IMR-90 (cell line): ENCODE data around the gene HES6. TPM values are rescaled to one million over a fixed set of nuclear protein-coding genes. Genes with fewer than 3 reads are reported as not detected.

Source experiments
- ATAC-seq: fragments of 200-7000 bp; cut with Tn5 transposase; 2 replicates; pipeline ENCODE4 v1.9.1; 2020; ENCODE audit warnings: low read depth, mild to moderate bottlenecking, moderate library complexity
- BruUV-seq: library from RNA; stranded (reverse); fragments of 400-500 nt; replicated peaks from 2 replicates; lab custom pipeline; 2021; lab: Mats Ljungman, UMichigan
- CTCF ChIA-PET: fragments of 300-600 bp; formaldehyde crosslinking; extraction: SDS; loops from one replicate; lab custom pipeline; 2021; ENCODE audit warnings: antibody characterized with exemption; lab: Yijun Ruan, JAX
- POLR2A ChIA-PET: fragments of 300-600 bp; sonication (Branson Sonifier 250); formaldehyde crosslinking; loops from one replicate; lab custom pipeline; 2022; ENCODE audit warnings: antibody characterized with exemption; ENCODE audit not compliant: unreplicated experiment; lab: Charles Lee
- DNase-seq: peaks from one replicate; pipeline ENCODE4 v3.0.0; 2013
- H2AFZ ChIP-seq: replicated peaks from 2 replicates; pipeline ENCODE3; 2013; ENCODE audit warnings: low read length, mild to moderate bottlenecking; ENCODE audit not compliant: poor library complexity
- H2AK5ac ChIP-seq: 2 replicates; pipeline ENCODE4 v1.6.1; 2013; ENCODE audit warnings: low read depth, low read length, inconsistent platforms
- H2AK9ac ChIP-seq: replicated peaks from 2 replicates; pipeline ENCODE3; 2013; ENCODE audit warnings: mild to moderate bottlenecking, low read depth, low read length, moderate library complexity; ENCODE audit not compliant: poor library complexity
- H2BK120ac ChIP-seq: 2 replicates; pipeline ENCODE4 v1.6.1; 2013; ENCODE audit warnings: low read depth, low read length, inconsistent platforms
- H2BK15ac ChIP-seq: 3 replicates; pipeline ENCODE4 v1.6.1; 2013; ENCODE audit warnings: low read depth, low read length, inconsistent platforms
- H2BK20ac ChIP-seq: 2 replicates; pipeline ENCODE4 v1.6.1; 2013; ENCODE audit warnings: low read depth, mild to moderate bottlenecking, inconsistent platforms, low read length, moderate library complexity
- H2BK5ac ChIP-seq: 2 replicates; pipeline ENCODE4 v1.6.1; 2013; ENCODE audit warnings: mild to moderate bottlenecking, low read depth, low read length, inconsistent platforms; ENCODE audit not compliant: poor library complexity, severe bottlenecking
- H3K14ac ChIP-seq: replicated peaks from 2 replicates; pipeline ENCODE4 v1.6.1; 2013; ENCODE audit warnings: low read depth, low read length, inconsistent platforms
- H3K18ac ChIP-seq: 2 replicates; pipeline ENCODE4 v1.6.1; 2013; ENCODE audit warnings: low read depth, low read length, control low read depth
- H3K23ac ChIP-seq: 2 replicates; pipeline ENCODE4 v1.6.1; 2013; ENCODE audit warnings: low read depth, low read length, inconsistent platforms
- H3K27ac ChIP-seq: 2 replicates; pipeline ENCODE4 v1.5.1; 2013; ENCODE audit warnings: mild to moderate bottlenecking, control low read depth, low read length; ENCODE audit not compliant: insufficient read depth
- H3K27me3 ChIP-seq: 2 replicates; pipeline ENCODE4 v1.6.1; 2013; ENCODE audit warnings: low read length; ENCODE audit not compliant: control insufficient read depth, insufficient read depth
- H3K36me3 ChIP-seq: 2 replicates; pipeline ENCODE4 v1.6.1; 2013; ENCODE audit warnings: low read length, mixed read lengths; ENCODE audit not compliant: control insufficient read depth, insufficient read depth
- H3K4ac ChIP-seq: 2 replicates; pipeline ENCODE4 v1.6.1; 2013; ENCODE audit warnings: low read depth, low read length, inconsistent platforms
- H3K4me1 ChIP-seq: 2 replicates; pipeline ENCODE4 v1.6.1; 2013; ENCODE audit warnings: low read length, mixed read lengths; ENCODE audit not compliant: control insufficient read depth, insufficient read depth
- H3K4me2 ChIP-seq: 2 replicates; pipeline ENCODE4 v1.6.1; 2013; ENCODE audit warnings: low read depth, mild to moderate bottlenecking, control low read depth, low read length, moderate library complexity
- H3K4me3 ChIP-seq: 2 replicates; pipeline ENCODE4 v1.5.1; 2013; ENCODE audit warnings: low read depth, mild to moderate bottlenecking, control low read depth, low read length, moderate library complexity; ENCODE audit not compliant: insufficient read depth
- H3K56ac ChIP-seq: 2 replicates; pipeline ENCODE4 v1.6.1; 2013; ENCODE audit warnings: low read length, inconsistent platforms; ENCODE audit not compliant: insufficient read depth; ENCODE audit errors: extremely low read depth
- H3K79me1 ChIP-seq, 2 experiments: 2 replicates each; pipeline ENCODE4 v1.6.1; 2013; ENCODE audit warnings: low read length in 2 of 2, inconsistent platforms in 1 of 2, low read depth in 1 of 2
- H3K9ac ChIP-seq: 2 replicates; pipeline ENCODE4 v1.6.1; 2013; ENCODE audit warnings: low read depth, low read length, control low read depth
- H3K9me1 ChIP-seq: 2 replicates; pipeline ENCODE4 v1.6.1; 2013; ENCODE audit warnings: low read length, inconsistent platforms; ENCODE audit not compliant: insufficient read depth
- H3K9me3 ChIP-seq: 2 replicates; pipeline ENCODE4 v1.6.1; 2013; ENCODE audit warnings: low read length; ENCODE audit not compliant: control insufficient read depth, insufficient read depth
- H4K20me1 ChIP-seq: 2 replicates; pipeline ENCODE4 v1.6.1; 2013; ENCODE audit warnings: low read length, inconsistent platforms; ENCODE audit not compliant: insufficient read depth
- H4K5ac ChIP-seq: 2 replicates; pipeline ENCODE4 v1.6.1; 2013; ENCODE audit warnings: mild to moderate bottlenecking, low read depth, low read length, control low read depth
- H4K8ac ChIP-seq, 2 experiments: 2 replicates each; pipeline ENCODE4 v1.6.1; 2013; ENCODE audit warnings: low read depth in 2 of 2, low read length in 2 of 2, control low read depth in 1 of 2, inconsistent platforms in 1 of 2
- H4K91ac ChIP-seq: 2 replicates; pipeline ENCODE4 v1.6.1; 2013; ENCODE audit warnings: low read depth, low read length, inconsistent platforms; ENCODE audit not compliant: insufficient read depth
- BHLHE40 ChIP-seq: fragments of 150-350 bp; IDR thresholded peaks from 2 replicates; pipeline ENCODE4 v1.6.1; 2016; ENCODE audit warnings: mild to moderate bottlenecking, low read depth, low read length
- CEBPB ChIP-seq: IDR thresholded peaks from 2 replicates; pipeline ENCODE4 v1.6.1; 2012; ENCODE audit warnings: low read depth, low read length, improper control_type of control experiment
- CHD1 ChIP-seq: IDR thresholded peaks from 2 replicates; pipeline ENCODE4 v1.6.1; 2012; ENCODE audit warnings: low read depth, low read length, improper control_type of control experiment
- FOS ChIP-seq: fragments of 150-350 bp; IDR thresholded peaks from 2 replicates; pipeline ENCODE4 v1.6.1; 2016; ENCODE audit warnings: low read depth, low read length
- MAFK ChIP-seq: IDR thresholded peaks from 2 replicates; pipeline ENCODE4 v1.6.1; 2012; ENCODE audit warnings: low read depth, low read length, improper control_type of control experiment
- MAZ ChIP-seq: IDR thresholded peaks from 2 replicates; pipeline ENCODE4 v1.6.1; 2012; ENCODE audit warnings: low read depth, mild to moderate bottlenecking, low read length, improper control_type of control experiment, moderate library complexity, borderline replicate concordance
- MXI1 ChIP-seq: IDR thresholded peaks from 2 replicates; pipeline ENCODE4 v1.6.1; 2012; ENCODE audit warnings: low read depth, mild to moderate bottlenecking, low read length, moderate library complexity, borderline replicate concordance
- NFE2L2 ChIP-seq: fragments of 150-350 bp; IDR thresholded peaks from 2 replicates; pipeline ENCODE4 v1.6.1; 2016; ENCODE audit warnings: low read depth, mild to moderate bottlenecking, low read length
- POLR2A ChIP-seq: IDR thresholded peaks from 2 replicates; pipeline ENCODE4 v1.6.1; 2012; ENCODE audit warnings: mild to moderate bottlenecking, low read depth, low read length
- RAD21 ChIP-seq: IDR thresholded peaks from 2 replicates; pipeline ENCODE4 v1.6.1; 2012; ENCODE audit warnings: low read length, improper control_type of control experiment
- RCOR1 ChIP-seq: IDR thresholded peaks from 2 replicates; pipeline ENCODE4 v1.6.1; 2012; ENCODE audit warnings: mild to moderate bottlenecking, low read length, improper control_type of control experiment; ENCODE audit not compliant: insufficient replicate concordance
- RFX5 ChIP-seq: IDR thresholded peaks from 2 replicates; pipeline ENCODE4 v1.8.0; 2012; ENCODE audit warnings: low read depth, mild to moderate bottlenecking, low read length, moderate library complexity
- SMC3 ChIP-seq: fragments of 150-350 bp; IDR thresholded peaks from 2 replicates; pipeline ENCODE4 v1.6.1; 2016; ENCODE audit warnings: low read depth, mild to moderate bottlenecking, antibody characterized with exemption, low read length, moderate library complexity
- USF2 ChIP-seq: fragments of 150-350 bp; IDR thresholded peaks from 2 replicates; pipeline ENCODE4 v1.6.1; 2017; ENCODE audit warnings: mild to moderate bottlenecking, antibody characterized with exemption, low read length, low read depth
- WGBS, 2 experiments: methylation state at CpG; one replicate each; pipeline versions ENCODE4 v1.1.5 to v1.1.7; 2013; ENCODE audit warnings: missing lambda C conversion rate in 2 of 2; ENCODE audit not compliant: insufficient read length in 1 of 2; ENCODE audit errors: extremely low coverage in 2 of 2; 5-methylcytosine and 5-hydroxymethylcytosine counted together
- dilution Hi-C: fragments of 300-500 bp; cut with HindIII; formaldehyde crosslinking; loops from one replicate; pipeline ENCODE4 v1.14.3; 2018; ENCODE audit warnings: low sequenced_read_pairs; ENCODE audit not compliant: unreplicated experiment
- in situ Hi-C: fragments of 300-500 bp; cut with MboI; formaldehyde crosslinking; loops from 3 replicates; pipeline ENCODE4 v1.14.3; 2019; ENCODE audit warnings: low sequenced_read_pairs, inconsistent platforms, mixed read lengths
- intact Hi-C: fragments of 100-400 bp; cut with micrococcal nuclease; formaldehyde crosslinking; loops from 2 replicates; pipeline ENCODE4 v1.10.0; 2022
- polyA plus RNA-seq, 3 experiments: library from polyadenylated mRNA; depleted of rRNA; stranded (reverse); fragments of >200 nt; gene quantifications; 2 replicates each; pipeline ENCODE4 v1.2.3, GENCODE V29; 2012; ENCODE audit warnings: low replicate concordance in 1 of 3
- total RNA-seq: library from RNA; depleted of rRNA; stranded (reverse); fragments of >200 nt; gene quantifications from 2 replicates; pipeline ENCODE4 v1.2.3, GENCODE V29; 2012
- TF ChIP-seq, protein P1 (sequence below): fragments of 150-350 bp; IDR thresholded peaks from 2 replicates; pipeline ENCODE4 v1.6.1; 2016; ENCODE audit warnings: low read depth, mild to moderate bottlenecking, low read length, moderate library complexity, borderline replicate concordance
- TF ChIP-seq, protein P2 (sequence below): conservative IDR thresholded peaks from 2 replicates; pipeline ENCODE4 v1.5.1; 2012; ENCODE audit warnings: mild to moderate bottlenecking, low read depth, low read length, improper control_type of control experiment

The HES6 gene
- total and polyA plus RNA-seq, 2 of the 4 experiments (the other 2 are of a cell fraction), result 1.3 to 3.3 TPM

GRCh38 chr2:238244151-238244550 lies 4.3 kb upstream of the HES6 start:
- no TSS peak for BruUV-seq

More at GRCh38 chr2:238244151-238244550, 4.3 kb upstream of the HES6 start:
- no peak overlapping the region for H2BK20ac ChIP-seq
- no peak overlapping the region for H3K27ac ChIP-seq
- H3K36me3 ChIP-seq, result peaks cover 4% of the 10 kb centered on the region; the same call in 1 of the 2 replicates
- no peak for TF ChIP-seq NFE2L2
- no peak for TF ChIP-seq MAFK
- no peak for TF ChIP-seq MXI1
- no peak for TF ChIP-seq CHD1
- no peak for TF ChIP-seq POLR2A
- no peak for TF ChIP-seq MAZ
- no peak for TF ChIP-seq RCOR1
- TF ChIP-seq USF2, result no peak
- no peak for TF ChIP-seq BHLHE40
- TF ChIP-seq, protein P1, sequence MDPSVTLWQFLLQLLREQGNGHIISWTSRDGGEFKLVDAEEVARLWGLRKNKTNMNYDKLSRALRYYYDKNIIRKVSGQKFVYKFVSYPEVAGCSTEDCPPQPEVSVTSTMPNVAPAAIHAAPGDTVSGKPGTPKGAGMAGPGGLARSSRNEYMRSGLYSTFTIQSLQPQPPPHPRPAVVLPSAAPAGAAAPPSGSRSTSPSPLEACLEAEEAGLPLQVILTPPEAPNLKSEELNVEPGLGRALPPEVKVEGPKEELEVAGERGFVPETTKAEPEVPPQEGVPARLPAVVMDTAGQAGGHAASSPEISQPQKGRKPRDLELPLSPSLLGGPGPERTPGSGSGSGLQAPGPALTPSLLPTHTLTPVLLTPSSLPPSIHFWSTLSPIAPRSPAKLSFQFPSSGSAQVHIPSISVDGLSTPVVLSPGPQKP, result no peak
- no peak for TF ChIP-seq SMC3
- no peak for TF ChIP-seq RFX5
- TF ChIP-seq, protein P2, sequence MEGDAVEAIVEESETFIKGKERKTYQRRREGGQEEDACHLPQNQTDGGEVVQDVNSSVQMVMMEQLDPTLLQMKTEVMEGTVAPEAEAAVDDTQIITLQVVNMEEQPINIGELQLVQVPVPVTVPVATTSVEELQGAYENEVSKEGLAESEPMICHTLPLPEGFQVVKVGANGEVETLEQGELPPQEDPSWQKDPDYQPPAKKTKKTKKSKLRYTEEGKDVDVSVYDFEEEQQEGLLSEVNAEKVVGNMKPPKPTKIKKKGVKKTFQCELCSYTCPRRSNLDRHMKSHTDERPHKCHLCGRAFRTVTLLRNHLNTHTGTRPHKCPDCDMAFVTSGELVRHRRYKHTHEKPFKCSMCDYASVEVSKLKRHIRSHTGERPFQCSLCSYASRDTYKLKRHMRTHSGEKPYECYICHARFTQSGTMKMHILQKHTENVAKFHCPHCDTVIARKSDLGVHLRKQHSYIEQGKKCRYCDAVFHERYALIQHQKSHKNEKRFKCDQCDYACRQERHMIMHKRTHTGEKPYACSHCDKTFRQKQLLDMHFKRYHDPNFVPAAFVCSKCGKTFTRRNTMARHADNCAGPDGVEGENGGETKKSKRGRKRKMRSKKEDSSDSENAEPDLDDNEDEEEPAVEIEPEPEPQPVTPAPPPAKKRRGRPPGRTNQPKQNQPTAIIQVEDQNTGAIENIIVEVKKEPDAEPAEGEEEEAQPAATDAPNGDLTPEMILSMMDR, result no peak
- no peak for TF ChIP-seq FOS
- no peak for TF ChIP-seq CEBPB
- no peak for TF ChIP-seq RAD21
- no peak for DNase-seq
- H3K79me1 ChIP-seq, result no peaks in the 10 kb centered on the region
- intact Hi-C loops (no loop called here), dilution Hi-C loops (no loop called here), in situ Hi-C loops (no loop called here)
- H3K18ac ChIP-seq, result no peak overlapping the region
- no peak overlapping the region for H2AFZ ChIP-seq
- H3K4ac ChIP-seq, result no peak overlapping the region
- WGBS, 2 experiments, result no CpG with 5 or more reads among the region's 5 CpGs
- H3K23ac ChIP-seq, result no peak overlapping the region
- H3K4me2 ChIP-seq, result no peak overlapping the region
- ChIA-PET CTCF (interaction anchor here (0.7 to 1.3 kb wide), 2 partner anchors 15 to 300 kb away, joined by 3 read pairs; no protein-coding TSS in a partner anchor), POLR2A (no interaction called here)
- H3K9ac ChIP-seq, result no peak overlapping the region
- H3K27me3 ChIP-seq, result peaks cover 9% of the 10 kb centered on the region
- no peak overlapping the region for H4K8ac ChIP-seq
- H3K56ac ChIP-seq, result no peak overlapping the region
- H3K9me3 ChIP-seq, result no peaks in the 10 kb centered on the region
- no peak overlapping the region for H2BK5ac ChIP-seq
- ATAC-seq, result no peak
- no peak overlapping the region for H2BK120ac ChIP-seq
- H4K20me1 ChIP-seq, result no peaks in the 10 kb centered on the region
- H2BK15ac ChIP-seq, result no peak overlapping the region
- H3K4me1 ChIP-seq, result no peaks in the 10 kb centered on the region
- no peak overlapping the region for H4K91ac ChIP-seq
- no peak overlapping the region for H3K4me3 ChIP-seq
- no peak overlapping the region for H3K14ac ChIP-seq
- H2AK9ac ChIP-seq, result no peak overlapping the region
- no peak overlapping the region for H4K5ac ChIP-seq
- H2AK5ac ChIP-seq, result no peak overlapping the region
- no peaks in the 10 kb centered on the region for H3K9me1 ChIP-seq
